Measurements from ENCODE around the gene MYCT1.

DNA sequence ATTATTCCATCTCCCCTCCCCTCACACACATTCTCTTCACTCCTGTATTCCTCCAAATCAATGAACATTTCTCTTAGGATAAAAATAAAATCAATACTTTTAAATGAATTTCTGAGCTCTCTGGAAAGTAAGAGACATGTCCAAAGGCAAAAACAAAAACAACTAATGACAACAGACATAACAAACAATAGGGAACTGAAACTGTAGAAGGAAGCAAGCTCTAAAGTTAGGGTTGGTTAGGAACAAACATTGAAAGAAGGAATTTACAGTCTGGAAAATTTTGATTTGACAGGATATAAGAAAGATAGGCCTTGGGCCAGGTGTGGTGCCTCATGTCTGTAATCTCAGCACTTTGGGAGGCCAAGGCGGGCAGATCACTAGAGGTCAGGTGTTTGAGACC is 17.5 kb upstream of the MYCT1 start:
- TF ChIP-seq, protein P1, sequence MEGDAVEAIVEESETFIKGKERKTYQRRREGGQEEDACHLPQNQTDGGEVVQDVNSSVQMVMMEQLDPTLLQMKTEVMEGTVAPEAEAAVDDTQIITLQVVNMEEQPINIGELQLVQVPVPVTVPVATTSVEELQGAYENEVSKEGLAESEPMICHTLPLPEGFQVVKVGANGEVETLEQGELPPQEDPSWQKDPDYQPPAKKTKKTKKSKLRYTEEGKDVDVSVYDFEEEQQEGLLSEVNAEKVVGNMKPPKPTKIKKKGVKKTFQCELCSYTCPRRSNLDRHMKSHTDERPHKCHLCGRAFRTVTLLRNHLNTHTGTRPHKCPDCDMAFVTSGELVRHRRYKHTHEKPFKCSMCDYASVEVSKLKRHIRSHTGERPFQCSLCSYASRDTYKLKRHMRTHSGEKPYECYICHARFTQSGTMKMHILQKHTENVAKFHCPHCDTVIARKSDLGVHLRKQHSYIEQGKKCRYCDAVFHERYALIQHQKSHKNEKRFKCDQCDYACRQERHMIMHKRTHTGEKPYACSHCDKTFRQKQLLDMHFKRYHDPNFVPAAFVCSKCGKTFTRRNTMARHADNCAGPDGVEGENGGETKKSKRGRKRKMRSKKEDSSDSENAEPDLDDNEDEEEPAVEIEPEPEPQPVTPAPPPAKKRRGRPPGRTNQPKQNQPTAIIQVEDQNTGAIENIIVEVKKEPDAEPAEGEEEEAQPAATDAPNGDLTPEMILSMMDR (IDR thresholded peaks at IDR 0.05), result no peak
- no peak for TF ChIP-seq POLR2AphosphoS5 (IDR thresholded peaks at IDR 0.05)
- no peak for TF ChIP-seq POLR2A (IDR thresholded peaks at IDR 0.05)

Data from breast epithelium (tissue), 3 donors.